SK-N-SH treated with all-trans-retinoic acid at 6 μM for 48 hours (cell line): Measurements from ENCODE around the gene CSF1.

Experiments
- ATAC-seq: fragments of 200-7000 bp; cut with Tn5 transposase; 3 replicates; pipeline ENCODE4 v1.9.1; 2020; ENCODE audit warnings: mild to moderate bottlenecking, moderate library complexity
- ARNTL ChIP-seq: fragments of 450-650 bp; formaldehyde crosslinking; IDR thresholded peaks from 2 replicates; pipeline ENCODE4 v1.5.0; 2020; ENCODE audit warnings: low read depth, mild to moderate bottlenecking, moderate library complexity, borderline replicate concordance
- BACH2 ChIP-seq: fragments of 250-450 bp; sonication (Bioruptor Pico); IDR thresholded peaks from 2 replicates; pipeline ENCODE4 v1.9.0; 2021; ENCODE audit warnings: mild to moderate bottlenecking, borderline replicate concordance
- CREB5 ChIP-seq: fragments of 250-450 bp; sonication (Bioruptor Pico); IDR thresholded peaks from 2 replicates; pipeline ENCODE4 v1.5.1; 2020; ENCODE audit warnings: low read depth, mild to moderate bottlenecking, moderate library complexity
- CSDC2 ChIP-seq: fragments of 250-450 bp; sonication (Bioruptor Pico); IDR thresholded peaks from 2 replicates; pipeline ENCODE4 v1.5.0; 2020; ENCODE audit warnings: mild to moderate bottlenecking, moderate library complexity
- ESRRG ChIP-seq: fragments of 250-450 bp; sonication (Bioruptor Pico); IDR thresholded peaks from 2 replicates; pipeline ENCODE4 v1.6.1; 2021; ENCODE audit warnings: mild to moderate bottlenecking
- OSR1 ChIP-seq: fragments of 250-450 bp; sonication (Bioruptor Pico); IDR thresholded peaks from 2 replicates; pipeline ENCODE4 v1.8.0; 2022; ENCODE audit warnings: moderate library complexity, mild to moderate bottlenecking, inconsistent platforms
- PATZ1 ChIP-seq: fragments of 250-450 bp; sonication (Bioruptor Pico); IDR thresholded peaks from 2 replicates; pipeline ENCODE4 v1.8.0; 2020; ENCODE audit warnings: mild to moderate bottlenecking, moderate library complexity, borderline replicate concordance
- POU6F1 ChIP-seq: fragments of 250-450 bp; sonication (Bioruptor Pico); IDR thresholded peaks from 2 replicates; pipeline ENCODE4 v1.8.0; 2021; ENCODE audit warnings: low read depth, mild to moderate bottlenecking, moderate library complexity, borderline replicate concordance
- RARB ChIP-seq: fragments of 250-450 bp; sonication (Bioruptor Pico); IDR thresholded peaks from 2 replicates; pipeline ENCODE4 v1.8.0; 2021; ENCODE audit warnings: mild to moderate bottlenecking, moderate library complexity
- SNAI2 ChIP-seq: fragments of 250-450 bp; sonication (Bioruptor Pico); IDR thresholded peaks from 2 replicates; pipeline ENCODE4 v1.5.0; 2020; ENCODE audit warnings: mild to moderate bottlenecking, moderate library complexity
- TCF4 ChIP-seq: fragments of 250-450 bp; sonication (Bioruptor Pico); IDR thresholded peaks from 2 replicates; pipeline ENCODE4 v1.8.0; 2021; ENCODE audit warnings: mild to moderate bottlenecking, moderate library complexity, borderline replicate concordance
- TOX ChIP-seq: fragments of 250-450 bp; sonication (Bioruptor Pico); IDR thresholded peaks from 2 replicates; pipeline ENCODE4 v1.8.0; 2021; ENCODE audit warnings: mild to moderate bottlenecking, moderate library complexity, borderline replicate concordance
- TSHZ2 ChIP-seq: fragments of 250-450 bp; sonication (Bioruptor Pico); IDR thresholded peaks from 2 replicates; pipeline ENCODE4 v1.5.0; 2020; ENCODE audit warnings: mild to moderate bottlenecking, moderate library complexity
- ZC3H10 ChIP-seq: fragments of 250-450 bp; sonication (Bioruptor Pico); IDR thresholded peaks from 2 replicates; pipeline ENCODE4 v1.5.1; 2021; ENCODE audit warnings: mild to moderate bottlenecking, moderate library complexity
- ZFP3 ChIP-seq: fragments of 250-450 bp; sonication (Bioruptor Pico); IDR thresholded peaks from 2 replicates; pipeline ENCODE4 v1.5.0; 2020; ENCODE audit warnings: mild to moderate bottlenecking, moderate library complexity
- ZFP30 ChIP-seq: fragments of 450-650 bp; formaldehyde crosslinking; IDR thresholded peaks from 2 replicates; pipeline ENCODE4 v1.5.0; 2022; ENCODE audit warnings: mild to moderate bottlenecking, moderate library complexity
- ZNF70 ChIP-seq: fragments of 450-650 bp; formaldehyde crosslinking; IDR thresholded peaks from 2 replicates; pipeline ENCODE4 v1.5.0; 2020; ENCODE audit warnings: mild to moderate bottlenecking, moderate library complexity
- ZNF8 ChIP-seq: fragments of 450-650 bp; formaldehyde crosslinking; IDR thresholded peaks from 2 replicates; pipeline ENCODE4 v1.5.0; 2020; ENCODE audit warnings: mild to moderate bottlenecking, moderate library complexity

Gene CSF1

GRCh38 chr1:109923131-109923945 lies 12.7 kb downstream of the CSF1 start:
- peak; percentile 72; the same call in 2 of the 3 replicates for ATAC-seq
- TF ChIP-seq SNAI2 (no peak), ZFP3 (no peak), ZFP30 (CRISPR knock-in tag) (no peak), TOX (no peak), ESRRG (CRISPR knock-in tag) (no peak), POU6F1 (no peak), ZC3H10 (CRISPR knock-in tag) (no peak), ARNTL (CRISPR knock-in tag) (no peak), TCF4 (no peak), ZNF8 (CRISPR knock-in tag) (no peak), TSHZ2 (CRISPR knock-in tag) (no peak), ZNF70 (no peak)

- TF ChIP-seq BACH2 (CRISPR knock-in tag) (no peak), SNAI2 (no peak), ESRRG (CRISPR knock-in tag) (no peak), OSR1 (CRISPR knock-in tag) (no peak), RARB (CRISPR knock-in tag) (no peak), ZFP3 (no peak), CREB5 (CRISPR knock-in tag) (no peak), ZNF70 (no peak), CSDC2 (no peak), TSHZ2 (CRISPR knock-in tag) (no peak), PATZ1 (CRISPR knock-in tag) (no peak)
- no peak for ATAC-seq
These were observed 13.3 kb downstream of the CSF1 start for GRCh38 chr1:109923946-109924275.

GRCh38 chr1:109924316-109924715 lies 13.7 kb downstream of the CSF1 start:
- no peak for ATAC-seq
- no peak for TF ChIP-seq TSHZ2 (CRISPR knock-in tag)
- TF ChIP-seq BACH2 (CRISPR knock-in tag), result no peak
- TF ChIP-seq RARB (CRISPR knock-in tag), result no peak
- no peak for TF ChIP-seq ZNF70
- TF ChIP-seq TCF4, result no peak
- no peak for TF ChIP-seq PATZ1 (CRISPR knock-in tag)
- TF ChIP-seq ZC3H10 (CRISPR knock-in tag), result no peak
- no peak for TF ChIP-seq ZFP30 (CRISPR knock-in tag)
